ENCODE measurements around the gene LCNL1. TPM values are rescaled to one million over a fixed set of nuclear protein-coding genes. Genes with fewer than 3 reads are reported as not detected.

LCNL1 gene
- total RNA-seq, 2 donors from 2014 or later = 0.24 to 1.1 TPM

DNA sequence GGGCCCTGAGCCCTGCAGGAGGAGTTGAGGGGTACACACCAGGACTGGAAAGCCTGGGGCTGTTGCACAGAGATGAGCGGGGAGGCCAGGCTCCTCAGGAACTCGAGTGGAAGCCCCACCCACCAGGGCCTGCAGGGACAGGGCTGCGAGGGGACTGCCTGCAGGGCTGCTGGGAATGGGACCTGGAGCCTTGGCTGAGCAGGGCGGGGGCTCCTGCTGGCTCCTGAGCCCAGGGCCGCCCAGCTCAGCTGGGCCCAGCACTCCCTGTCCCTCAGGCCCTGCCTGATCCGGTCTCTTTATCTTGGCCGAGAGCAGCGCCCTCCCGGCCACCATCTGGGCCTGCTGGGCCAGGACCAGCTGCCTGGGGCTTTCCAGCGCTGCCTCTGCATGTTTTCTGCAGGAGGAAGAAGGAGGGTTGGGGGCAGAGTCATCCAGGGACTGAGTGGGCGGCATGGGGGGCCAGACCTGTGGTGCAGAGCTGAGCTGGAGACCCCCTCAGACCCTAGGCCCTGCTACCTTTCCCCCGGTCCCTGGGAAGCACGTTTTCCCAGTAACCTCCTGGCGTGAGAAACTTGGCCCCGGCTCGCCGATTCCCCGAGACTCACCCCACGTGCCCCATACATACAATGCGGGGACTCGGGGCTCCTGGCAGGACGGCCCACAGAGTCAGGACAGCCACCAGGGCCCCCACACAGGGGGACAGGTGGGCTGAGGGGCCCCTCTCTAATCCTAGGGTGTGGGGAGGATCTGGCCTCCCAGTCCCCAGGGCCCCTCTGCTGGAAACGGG, 21.3 kb upstream of the LCNL1 start:
- no peak for DNase-seq (ENCODE audit: low spot score)
- no peaks in the 10 kb centered on the region for H3K36me3 ChIP-seq
- no peaks in the 10 kb centered on the region for H3K27me3 ChIP-seq
- no peaks in the 10 kb centered on the region for H3K9me3 ChIP-seq
- peaks cover 0 to 26% of the 10 kb centered on the region in 2 donors for H3K4me1 ChIP-seq
- no peak overlapping the region for H3K27ac ChIP-seq
- TF ChIP-seq, protein P1, sequence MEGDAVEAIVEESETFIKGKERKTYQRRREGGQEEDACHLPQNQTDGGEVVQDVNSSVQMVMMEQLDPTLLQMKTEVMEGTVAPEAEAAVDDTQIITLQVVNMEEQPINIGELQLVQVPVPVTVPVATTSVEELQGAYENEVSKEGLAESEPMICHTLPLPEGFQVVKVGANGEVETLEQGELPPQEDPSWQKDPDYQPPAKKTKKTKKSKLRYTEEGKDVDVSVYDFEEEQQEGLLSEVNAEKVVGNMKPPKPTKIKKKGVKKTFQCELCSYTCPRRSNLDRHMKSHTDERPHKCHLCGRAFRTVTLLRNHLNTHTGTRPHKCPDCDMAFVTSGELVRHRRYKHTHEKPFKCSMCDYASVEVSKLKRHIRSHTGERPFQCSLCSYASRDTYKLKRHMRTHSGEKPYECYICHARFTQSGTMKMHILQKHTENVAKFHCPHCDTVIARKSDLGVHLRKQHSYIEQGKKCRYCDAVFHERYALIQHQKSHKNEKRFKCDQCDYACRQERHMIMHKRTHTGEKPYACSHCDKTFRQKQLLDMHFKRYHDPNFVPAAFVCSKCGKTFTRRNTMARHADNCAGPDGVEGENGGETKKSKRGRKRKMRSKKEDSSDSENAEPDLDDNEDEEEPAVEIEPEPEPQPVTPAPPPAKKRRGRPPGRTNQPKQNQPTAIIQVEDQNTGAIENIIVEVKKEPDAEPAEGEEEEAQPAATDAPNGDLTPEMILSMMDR (IDR thresholded peaks at IDR 0.05) = no peak
- no peak overlapping the region for H3K4me3 ChIP-seq

DNA sequence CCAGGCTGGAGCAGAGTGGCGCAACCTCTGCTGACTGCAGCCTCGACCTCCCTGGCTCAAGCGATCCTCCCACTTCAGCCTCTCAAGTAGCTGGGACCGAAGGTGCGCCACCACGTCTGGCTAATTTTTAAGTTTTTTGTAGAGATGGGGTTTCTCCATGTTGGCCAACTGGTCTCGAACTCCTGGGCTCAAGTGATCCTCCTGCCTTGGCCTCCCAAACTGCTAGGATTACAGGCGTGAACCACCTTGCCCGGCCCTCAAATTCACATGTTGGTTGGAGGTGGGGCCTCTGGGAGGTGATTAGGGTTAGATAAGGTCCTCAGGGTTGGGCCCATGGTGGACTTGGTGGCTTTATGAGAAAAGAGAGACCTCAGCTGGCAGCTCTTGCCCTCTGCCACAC, 20.6 kb upstream of the LCNL1 start:
- H3K4me1 ChIP-seq = peaks cover 0 to 28% of the 10 kb centered on the region in 2 donors
- H3K9me3 ChIP-seq = no peaks in the 10 kb centered on the region
- no peak overlapping the region for H3K4me3 ChIP-seq
- DNase-seq (ENCODE audit: low spot score) = no peak
- TF ChIP-seq, protein P1 (IDR thresholded peaks at IDR 0.05) = no peak
- H3K27me3 ChIP-seq = no peaks in the 10 kb centered on the region
- H3K36me3 ChIP-seq = no peaks in the 10 kb centered on the region
- H3K27ac ChIP-seq = no peak overlapping the region

DNA sequence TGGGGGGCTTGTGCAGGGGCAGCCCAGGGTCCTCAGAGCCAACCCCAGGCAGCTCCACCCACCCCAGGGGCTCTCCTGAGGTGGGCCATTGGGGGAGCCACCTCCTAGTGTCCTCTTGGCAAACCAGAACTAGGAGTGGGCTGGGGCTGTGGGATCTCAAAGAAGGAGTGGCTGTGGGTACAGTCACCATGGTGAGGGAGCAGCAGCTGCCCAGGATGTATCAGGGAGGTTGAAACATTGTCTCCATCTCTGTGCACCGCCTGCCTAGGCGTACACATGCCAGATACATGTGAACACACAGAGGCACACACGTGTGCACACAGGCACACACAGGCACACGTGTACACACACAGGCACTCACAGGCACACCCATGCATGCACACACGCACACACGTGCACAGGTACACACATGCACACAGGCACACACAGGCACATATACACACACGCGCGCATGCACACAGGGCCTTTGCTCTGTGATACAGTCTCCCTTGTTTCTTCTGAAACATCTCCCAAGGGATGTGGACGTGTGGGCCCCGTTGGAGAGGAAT, 20.0 kb upstream of the LCNL1 start:
- Histone ChIP-seq H3K36me3 (no peaks in the 10 kb centered on the region), H3K27ac (no peak overlapping the region), H3K4me1 (peaks cover 0 to 28% of the 10 kb centered on the region in 2 donors), H3K27me3 (no peaks in the 10 kb centered on the region), H3K4me3 (no peak overlapping the region), H3K9me3 (no peaks in the 10 kb centered on the region)
- TF ChIP-seq, protein P1 (IDR thresholded peaks at IDR 0.05) = no peak
- no peak for DNase-seq (ENCODE audit: low spot score)

DNA sequence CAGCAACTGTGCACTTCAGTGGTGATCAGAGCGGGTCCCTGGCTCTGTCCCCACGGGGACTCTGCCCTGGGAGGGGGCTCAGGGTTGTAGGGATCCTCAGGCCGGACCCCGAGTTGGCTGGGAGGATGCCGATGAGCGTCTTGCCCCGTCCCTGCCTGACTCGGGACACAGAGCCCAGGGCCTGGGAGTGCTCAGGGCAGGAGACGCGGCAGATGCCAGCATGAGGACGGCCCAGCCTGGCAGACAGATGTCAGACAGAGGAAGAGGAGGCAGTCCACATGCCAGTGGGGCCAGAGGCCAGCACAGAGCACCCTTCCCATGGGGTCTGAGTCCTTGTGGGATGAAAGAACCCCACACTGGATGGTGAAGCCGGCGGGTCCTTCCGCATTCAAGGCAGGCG, 19.5 kb upstream of the LCNL1 start:
- TF ChIP-seq, protein P1 (IDR thresholded peaks at IDR 0.05) = no peak
- Histone ChIP-seq H3K4me3 (no peak overlapping the region), H3K36me3 (no peaks in the 10 kb centered on the region), H3K9me3 (no peaks in the 10 kb centered on the region), H3K27ac (no peak overlapping the region), H3K4me1 (peaks cover 0 to 28% of the 10 kb centered on the region in 2 donors), H3K27me3 (no peaks in the 10 kb centered on the region)
- DNase-seq (ENCODE audit: low spot score) = no peak

DNA sequence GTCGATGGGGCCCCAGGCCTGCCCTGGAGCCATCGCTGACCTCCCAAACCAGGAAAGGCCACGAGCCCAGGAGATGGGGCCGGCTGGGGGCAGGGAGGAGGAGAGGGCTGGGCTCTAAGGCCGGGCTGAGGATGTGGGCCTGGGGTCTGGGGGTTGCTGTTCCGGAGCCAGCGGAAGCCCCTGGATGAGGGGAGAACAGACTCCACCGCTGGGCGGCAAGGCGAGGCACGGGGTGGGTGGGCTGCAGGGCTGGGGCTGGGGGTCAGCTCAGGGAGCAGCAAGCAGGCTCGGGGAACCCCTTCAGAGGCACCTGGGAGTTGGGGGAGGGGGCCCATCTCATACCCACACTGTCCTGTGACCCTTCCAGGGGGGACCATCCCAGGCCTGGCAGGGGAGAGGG, 19.0 kb upstream of the LCNL1 start:
- Histone ChIP-seq H3K4me3 (no peak overlapping the region), H3K9me3 (no peaks in the 10 kb centered on the region), H3K36me3 (no peaks in the 10 kb centered on the region), H3K27ac (no peak overlapping the region), H3K27me3 (no peaks in the 10 kb centered on the region), H3K4me1 (peaks cover 0 to 28% of the 10 kb centered on the region in 2 donors)
- TF ChIP-seq, protein P1 (IDR thresholded peaks at IDR 0.05) = no peak
- no peak for DNase-seq (ENCODE audit: low spot score)

All from right atrium auricular region (tissue), 2 donors.